HG03280 (cell line): ENCODE data around the gene MAPKAPK2.
"Not testable (repeated sequence)": the region's sequence is repeated elsewhere in the genome, so short reads cannot be mapped to it uniquely, and the experiment has no call there.

ENCODE experiments used
- ATAC-seq: cut with Tn5 transposase; IDR thresholded peaks from one replicate; pipeline ENCODE4 v1.9.1; 2021; ENCODE audit warnings: mild to moderate bottlenecking, moderate library complexity; ENCODE audit not compliant: unreplicated experiment

Gene MAPKAPK2

DNA sequence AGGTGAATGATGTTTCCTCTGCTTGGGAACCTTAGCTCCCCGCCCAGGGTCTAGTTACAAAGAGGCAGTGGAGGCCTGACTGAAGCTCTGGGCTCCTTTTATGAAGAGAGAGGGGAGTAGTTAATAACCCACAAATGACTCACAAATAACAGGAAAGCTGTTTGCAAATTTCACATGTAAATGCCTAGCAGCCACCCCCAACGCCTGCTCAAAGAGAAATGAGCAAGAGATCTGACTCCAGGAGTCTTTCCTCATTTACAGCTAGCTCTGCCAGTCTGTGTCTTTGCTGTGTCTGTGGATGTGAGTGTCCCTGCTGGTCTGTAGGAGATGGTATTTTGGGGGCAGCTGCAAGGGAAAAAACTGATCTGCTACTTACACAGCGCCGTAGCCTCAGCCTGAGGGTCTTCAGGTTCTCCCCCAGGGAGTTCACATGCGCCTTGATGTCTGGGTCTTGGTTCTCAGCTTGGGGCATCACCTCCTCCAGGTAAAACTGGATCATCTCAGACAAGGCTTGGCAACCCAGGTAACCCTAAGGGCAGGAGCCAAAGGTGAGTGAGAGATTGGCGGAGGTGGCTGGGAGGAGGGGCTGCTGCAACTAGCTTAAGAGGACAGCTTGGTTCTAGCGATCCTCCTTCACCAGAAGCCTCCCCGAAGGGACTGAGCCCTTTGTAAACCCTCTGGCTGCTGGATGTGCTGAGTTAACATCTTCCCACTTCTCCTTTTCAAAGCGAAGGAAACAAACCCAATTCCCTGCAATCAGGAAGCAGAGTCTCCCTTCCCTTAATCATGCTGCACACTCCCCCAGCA lies 86.0 kb downstream of the MAPKAPK2 start, which contains the start of gene IL19:
TSS of gene IL19 (plus strand) at position 243 of the 807 bp plus-strand sequence. CDS start 65,890 bp downstream, outside the sequence.
- no peak for ATAC-seq

DNA sequence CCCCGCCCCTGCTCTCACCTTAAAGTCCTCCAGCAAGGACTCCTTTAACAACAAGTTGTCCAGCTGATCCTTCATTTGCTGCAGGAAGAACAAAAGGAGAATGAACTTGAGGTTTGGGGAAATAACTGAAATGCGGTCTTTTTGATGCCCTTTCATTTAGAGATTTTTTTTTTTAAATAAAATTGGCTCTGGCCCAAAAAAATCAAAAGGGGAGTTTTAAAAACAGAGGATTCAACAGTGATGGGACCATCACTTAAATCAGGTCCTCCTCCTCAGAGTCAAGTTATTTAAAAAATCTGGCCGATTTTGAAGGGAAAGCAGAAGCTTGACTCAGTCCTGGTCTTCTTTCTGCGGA lies 86.6 kb downstream of the MAPKAPK2 start:
- no peak for ATAC-seq

DNA sequence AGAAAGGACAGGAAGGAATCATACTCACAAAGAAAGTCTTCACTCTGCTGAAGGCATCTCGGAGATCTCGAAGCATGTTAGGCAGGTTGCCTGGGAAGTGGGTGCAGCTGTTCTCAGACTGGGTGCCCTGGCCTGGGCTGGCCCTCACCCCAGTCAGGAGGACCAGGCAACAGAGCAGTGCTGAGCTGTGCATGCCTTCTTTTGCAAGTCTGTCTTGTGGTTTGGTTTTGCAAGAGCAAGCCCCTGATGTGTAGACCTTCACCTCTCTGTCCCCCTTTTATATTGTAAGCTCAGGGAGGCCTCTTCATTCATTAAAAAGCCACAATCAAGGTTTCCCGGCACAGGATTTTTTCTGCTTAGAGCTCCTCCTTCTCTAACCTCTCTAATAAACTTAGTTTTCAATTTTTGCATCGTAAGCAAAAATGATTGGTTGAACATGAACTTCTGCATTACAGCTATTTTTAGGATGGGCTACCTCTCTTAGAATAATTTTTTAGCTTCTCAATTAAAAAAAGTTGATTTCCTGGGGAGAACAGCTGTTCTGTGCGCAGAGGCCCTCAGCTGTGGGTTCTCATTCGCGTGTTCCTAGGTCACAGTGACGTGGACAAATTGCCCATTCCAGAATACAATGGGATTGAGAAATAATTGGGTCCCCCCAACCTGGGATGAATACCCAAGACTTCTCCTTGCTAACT lies 87.7 kb downstream of the MAPKAPK2 start, which contains the start of gene IL10:
TSS of gene IL10 (minus strand) at position 252 of the 695 bp plus-strand sequence. CDS start at position 193, 59 bp downstream.
- no peak for ATAC-seq

DNA sequence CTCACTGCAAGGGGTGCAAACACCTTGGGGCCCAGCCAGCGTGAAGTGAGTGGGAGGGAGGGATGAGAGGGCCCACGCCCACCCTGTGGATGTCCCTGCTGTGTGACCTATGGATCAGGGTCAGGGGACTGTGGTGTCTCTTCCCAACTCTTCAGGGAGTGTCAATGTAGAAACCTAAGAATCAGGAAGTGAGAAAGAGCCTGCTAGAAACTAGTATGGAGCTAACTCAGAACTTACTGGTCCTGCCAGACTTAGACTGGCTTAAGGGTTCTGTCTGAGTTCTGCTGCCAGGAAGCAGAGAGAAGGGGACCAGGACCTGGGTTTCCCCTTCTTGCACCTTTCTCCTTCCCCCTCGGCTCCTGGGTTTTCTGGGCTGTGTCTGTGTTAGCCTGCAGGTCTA lies 89.4 kb downstream of the MAPKAPK2 start:
- ATAC-seq, result no peak

DNA sequence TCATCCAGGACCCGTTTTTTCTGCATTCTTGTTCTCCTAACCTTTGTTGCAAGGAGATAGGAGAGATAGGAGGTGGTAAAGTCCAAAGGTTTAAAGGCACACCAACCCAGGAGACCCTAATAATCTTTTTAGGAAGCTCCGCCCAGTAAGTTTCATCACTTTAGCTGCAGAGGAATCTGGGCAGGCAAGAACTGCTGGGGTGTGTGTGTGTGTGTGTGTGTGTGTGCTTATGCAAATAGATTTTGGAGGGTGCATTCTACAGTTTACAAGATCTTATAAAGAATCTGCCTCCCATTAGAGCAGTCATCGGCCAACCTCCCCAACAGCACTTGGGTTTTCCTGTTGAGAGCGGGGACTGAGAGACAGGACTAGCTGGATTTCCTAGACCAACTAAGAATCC lies 91.5 kb downstream of the MAPKAPK2 start:
- ATAC-seq, result no peak

DNA sequence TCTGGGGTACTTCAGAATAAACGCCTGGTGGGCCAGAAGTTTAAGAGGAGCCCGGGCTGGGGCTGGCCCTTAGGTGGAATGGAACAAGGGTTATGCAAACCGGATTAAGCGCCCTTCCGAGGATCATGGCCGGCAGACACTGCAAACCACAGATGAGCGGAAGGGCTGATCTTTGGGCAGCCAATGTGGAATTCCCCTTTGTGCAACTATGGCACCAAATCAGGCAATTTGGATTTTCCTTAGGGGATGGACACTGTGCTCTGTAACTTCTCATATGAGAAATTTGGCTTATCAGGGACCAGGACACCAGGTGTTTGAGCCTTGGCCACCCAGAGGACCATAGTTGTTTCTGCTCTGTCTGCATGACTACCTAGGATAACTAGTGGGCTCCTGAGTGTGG lies 93.3 kb downstream of the MAPKAPK2 start:
- ATAC-seq, result no peak

DNA sequence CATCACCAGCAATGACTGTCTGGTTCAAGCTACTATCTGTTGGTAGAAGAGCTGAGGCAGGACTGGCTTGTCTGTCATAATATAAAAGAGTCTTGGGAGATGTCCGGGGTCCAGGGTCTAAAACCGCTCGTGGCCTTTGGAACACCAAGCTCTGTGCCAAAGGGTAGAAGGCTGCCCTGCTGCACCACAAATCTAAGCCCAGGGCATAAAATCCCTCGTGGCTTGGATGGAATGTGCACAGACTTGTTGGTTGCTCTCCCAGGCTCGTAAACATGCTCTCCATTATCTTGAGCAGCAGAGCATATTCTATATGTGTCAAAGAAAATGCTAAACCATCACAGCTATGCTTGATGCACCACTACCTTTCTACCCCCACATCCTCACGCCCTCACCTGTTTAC lies 94.2 kb downstream of the MAPKAPK2 start:
- ATAC-seq, result not testable (repeated sequence)

DNA sequence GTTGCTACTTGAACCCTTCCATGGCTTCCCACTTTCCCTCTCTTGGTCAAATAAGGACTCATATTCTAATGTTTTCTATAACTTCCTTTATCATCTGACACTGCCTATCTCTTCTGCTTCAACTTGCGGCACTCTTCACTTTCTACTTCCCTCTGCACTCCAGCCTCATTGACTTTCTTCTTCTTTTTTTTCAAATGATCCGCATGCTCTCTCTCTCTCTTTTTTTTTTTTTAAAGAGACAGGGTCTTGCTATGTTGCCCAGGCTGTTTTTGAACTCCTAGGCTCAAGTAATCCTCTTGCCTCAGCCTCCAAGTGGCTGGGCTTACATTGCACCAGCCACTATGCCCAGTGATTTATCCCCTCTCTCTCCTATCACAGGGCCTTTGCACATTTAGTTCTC lies 94.9 kb downstream of the MAPKAPK2 start:
- ATAC-seq, result no peak

DNA sequence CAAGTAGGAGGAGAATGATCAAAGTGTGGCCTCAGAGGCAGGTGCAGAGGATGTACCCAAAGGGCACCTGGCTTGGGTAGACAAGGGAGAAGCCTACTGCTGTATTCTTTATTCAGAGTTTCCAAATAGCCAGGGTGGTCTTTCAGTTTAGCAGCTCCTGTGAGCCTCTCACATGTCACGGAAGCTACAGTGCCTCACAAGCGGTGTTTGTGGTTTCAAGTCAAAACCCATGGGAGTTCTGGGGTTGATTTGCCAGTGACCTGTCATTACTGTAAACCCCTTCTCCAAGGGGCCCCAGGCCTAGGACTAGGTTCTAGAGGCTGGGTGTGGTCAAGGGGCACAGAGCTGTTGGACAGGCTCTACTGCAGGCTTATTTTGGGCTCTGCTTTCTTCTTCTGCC lies 97.7 kb downstream of the MAPKAPK2 start:
- ATAC-seq, result peak; percentile 49

DNA sequence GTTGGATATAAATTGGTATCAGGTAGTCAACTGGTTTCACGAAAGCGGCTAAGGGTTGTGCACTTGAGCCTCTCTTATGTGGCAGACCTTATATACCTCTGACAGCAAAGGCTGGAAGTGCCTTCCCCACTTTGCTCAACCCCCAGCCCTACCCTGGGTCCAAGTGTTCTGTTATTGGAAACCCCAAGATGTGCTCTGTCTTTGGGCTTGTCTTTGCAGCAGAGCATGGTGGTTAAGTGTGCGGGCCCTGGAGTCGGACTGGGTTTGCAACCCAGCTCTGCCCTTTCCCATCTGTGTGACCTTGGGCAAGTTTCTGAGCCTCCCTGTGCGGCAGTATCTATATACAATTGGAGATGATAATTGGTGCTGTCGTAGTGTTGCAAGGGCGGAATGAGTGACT lies 98.8 kb downstream of the MAPKAPK2 start:
- no peak for ATAC-seq
